GM20000 (cell line): ENCODE measurements around the gene GRK3.

ENCODE experiments used
- DNase-seq: peaks from one replicate; pipeline ENCODE4 v3.0.0; 2012; ENCODE audit warnings: low spot score
- TF ChIP-seq, protein P1 (sequence below): IDR thresholded peaks from 2 replicates; pipeline ENCODE4 v1.5.1; 2012; ENCODE audit warnings: mild to moderate bottlenecking, control low read depth; ENCODE audit errors: extremely low read depth, missing control alignments

Gene GRK3

DNA sequence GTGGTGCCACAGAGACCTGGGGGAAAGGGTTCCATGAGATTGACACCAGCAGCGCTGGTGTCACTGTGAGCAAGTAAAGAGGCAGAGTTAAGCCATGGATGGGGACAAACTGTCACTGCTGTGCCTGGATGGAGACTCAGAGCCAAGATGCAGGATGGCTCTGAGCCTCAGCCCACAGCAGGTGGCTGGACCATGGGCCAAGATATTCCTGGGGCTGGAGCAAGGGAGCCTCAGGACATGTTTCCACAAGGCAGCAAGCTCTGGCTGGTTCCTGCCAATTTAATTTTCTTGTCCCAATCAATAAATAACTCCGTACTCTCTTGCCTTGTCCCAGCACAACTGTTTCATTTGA lies 200.5 kb downstream of the GRK3 start:
- TF ChIP-seq, protein P1, sequence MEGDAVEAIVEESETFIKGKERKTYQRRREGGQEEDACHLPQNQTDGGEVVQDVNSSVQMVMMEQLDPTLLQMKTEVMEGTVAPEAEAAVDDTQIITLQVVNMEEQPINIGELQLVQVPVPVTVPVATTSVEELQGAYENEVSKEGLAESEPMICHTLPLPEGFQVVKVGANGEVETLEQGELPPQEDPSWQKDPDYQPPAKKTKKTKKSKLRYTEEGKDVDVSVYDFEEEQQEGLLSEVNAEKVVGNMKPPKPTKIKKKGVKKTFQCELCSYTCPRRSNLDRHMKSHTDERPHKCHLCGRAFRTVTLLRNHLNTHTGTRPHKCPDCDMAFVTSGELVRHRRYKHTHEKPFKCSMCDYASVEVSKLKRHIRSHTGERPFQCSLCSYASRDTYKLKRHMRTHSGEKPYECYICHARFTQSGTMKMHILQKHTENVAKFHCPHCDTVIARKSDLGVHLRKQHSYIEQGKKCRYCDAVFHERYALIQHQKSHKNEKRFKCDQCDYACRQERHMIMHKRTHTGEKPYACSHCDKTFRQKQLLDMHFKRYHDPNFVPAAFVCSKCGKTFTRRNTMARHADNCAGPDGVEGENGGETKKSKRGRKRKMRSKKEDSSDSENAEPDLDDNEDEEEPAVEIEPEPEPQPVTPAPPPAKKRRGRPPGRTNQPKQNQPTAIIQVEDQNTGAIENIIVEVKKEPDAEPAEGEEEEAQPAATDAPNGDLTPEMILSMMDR, result no peak
- no peak for DNase-seq

DNA sequence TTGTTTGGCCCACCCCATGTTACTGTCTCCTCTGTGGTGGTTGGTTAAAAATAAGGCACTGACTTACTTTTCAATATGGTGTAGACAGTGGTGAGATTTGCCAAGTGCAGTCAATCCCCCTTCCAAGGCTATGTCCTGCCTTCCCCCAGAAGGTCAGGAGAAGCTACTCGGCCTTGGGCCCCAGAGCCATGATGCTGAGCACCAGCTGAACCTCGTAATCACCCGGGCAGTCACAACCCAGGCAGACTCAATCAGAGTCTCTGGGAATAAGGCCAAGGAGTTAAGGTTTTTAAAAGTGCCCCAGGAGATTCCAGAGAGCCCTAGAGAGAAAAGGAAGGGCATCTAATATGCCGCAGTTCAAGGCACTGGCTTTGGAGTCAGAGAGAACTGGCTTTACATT lies 201.3 kb downstream of the GRK3 start:
- DNase-seq, result no peak
- TF ChIP-seq, protein P1, result no peak

DNA sequence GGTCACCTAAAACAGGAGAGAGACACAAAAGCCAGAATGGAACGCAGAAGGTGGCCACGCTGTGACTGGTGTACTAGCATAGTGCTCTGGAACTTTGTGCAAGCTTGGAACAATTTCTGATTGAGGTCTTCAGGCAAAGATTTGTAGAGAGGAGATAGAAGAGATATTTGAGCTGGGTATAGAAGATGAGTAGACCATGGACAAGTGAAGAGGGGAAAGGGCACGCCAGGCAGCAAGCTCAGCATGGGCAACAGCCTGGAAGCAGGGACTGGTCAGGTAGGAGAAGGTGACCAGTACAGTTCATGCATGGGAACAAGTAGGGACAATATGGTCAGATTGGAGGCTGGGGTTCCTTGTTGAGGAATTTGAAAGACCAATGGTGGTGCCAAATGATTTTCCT lies 201.9 kb downstream of the GRK3 start:
- TF ChIP-seq, protein P1, result no peak
- no peak for DNase-seq

- TF ChIP-seq, protein P1, result no peak
- no peak for DNase-seq
Measured at GRCh38 chr22:25770333-25770732, 205.9 kb downstream of the GRK3 start.

- no peak for DNase-seq
- TF ChIP-seq, protein P1, result no peak
Measured at GRCh38 chr22:25772288-25772687, 207.8 kb downstream of the GRK3 start.

- peak; percentile 31 for DNase-seq
Measured at GRCh38 chr22:25774575-25775026, 210.1 kb downstream of the GRK3 start.

DNA sequence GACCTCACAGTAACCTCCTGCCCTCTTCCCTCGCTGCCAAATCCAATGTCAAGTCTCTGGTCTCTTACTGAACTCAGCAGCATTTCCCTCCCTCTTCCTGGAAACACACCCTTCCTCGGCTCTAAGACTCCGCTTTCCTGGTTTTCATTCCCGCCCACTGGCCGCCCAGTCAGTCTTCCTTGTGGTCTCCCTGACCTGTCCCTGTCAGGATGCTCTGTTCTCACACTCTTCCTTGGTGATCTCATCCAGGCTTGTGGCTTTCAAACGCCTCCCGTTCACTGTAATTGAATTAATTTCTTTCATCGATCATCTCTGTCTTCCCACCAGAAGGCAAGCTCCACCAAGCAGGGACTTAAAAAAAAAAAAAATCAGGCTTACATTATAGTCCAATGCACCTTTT lies 211.1 kb downstream of the GRK3 start:
- TF ChIP-seq, protein P1, result no peak
- DNase-seq, result no peak

More at GRCh38 chr22:25774575-25775026, 210.1 kb downstream of the GRK3 start:
- TF ChIP-seq, protein P1, result peak; percentile 24
